Measurements from ENCODE around the gene MRPL4. TPM values are rescaled to one million over a fixed set of nuclear protein-coding genes. Genes with fewer than 3 reads are reported as not detected.

MRPL4 gene
- total and polyA plus RNA-seq, 2 of the 13 experiments (the other 11 are each of a cell fraction or from before 2014, with no cell fraction given): 40.6 to 42.5 TPM

- no peak for TF ChIP-seq ZBTB3 (CRISPR knock-in tag; IDR thresholded peaks at IDR 0.05; ENCODE audit: borderline replicate concordance, low read depth)
- no peak for TF ChIP-seq HMGA1 (CRISPR knock-in tag; conservative IDR thresholded peaks at IDR 0.05)
- no peak for TF ChIP-seq ZNF549 (CRISPR knock-in tag; IDR thresholded peaks at IDR 0.05)
- TF ChIP-seq SRY (CRISPR knock-in tag; IDR thresholded peaks at IDR 0.05): no peak
- Histone ChIP-seq H3K4me3 (replicated peaks in 1 of 3; ENCODE audit: insufficient read depth in 1 of 3, low read depth in 2 of 3, low read length in 3 of 3) (no peak overlapping the region), H3K9ac (ENCODE audit: insufficient read depth, low read depth, low read length) (no peak overlapping the region), H3K27ac (ENCODE audit: extremely low read length, insufficient read depth, low read length) (no peak overlapping the region), H3K9me3 (ENCODE audit: low read length) (no peaks in the 10 kb centered on the region), H3K79me2 (ENCODE audit: insufficient read depth, low read length) (no peaks in the 10 kb centered on the region), H3K27me3 (ENCODE audit: control insufficient read depth in 1 of 2, insufficient read depth in 2 of 2, low read length in 2 of 2) (peaks cover 2 to 11% of the 10 kb centered on the region in 2 experiments; a peak in 4 of 5 replicates), H2AFZ (ENCODE audit: low read length) (no peak overlapping the region), H3K4me2 (ENCODE audit: low read depth, low read length) (no peak overlapping the region), H3K36me3 (replicated peaks in 1 of 2; ENCODE audit: control insufficient read depth in 1 of 2, insufficient read depth in 2 of 2, low read length in 2 of 2) (no peaks in the 10 kb centered on the region), H4K20me1 (ENCODE audit: insufficient read depth, low read length) (no peaks in the 10 kb centered on the region), H3K4me1 (ENCODE audit: insufficient read depth, low read length) (peaks cover 60% of the 10 kb centered on the region)
- whole genome bisulfite sequencing (ENCODE audit: low lambda C conversion rate): 52% methylated on average over 4 of the region's 4 CpGs
- CTCF ChIA-PET (ENCODE audit: low intra/inter-chr PET ratio, low total read pairs): no interaction called here
- no TSS peak for BruUV-seq (replicated peaks)
- FAIRE-seq (no peak), DNase-seq (ENCODE audit: low spot score) (no peak), ATAC-seq (no peak)
- intact Hi-C loops (cut with micrococcal nuclease; ENCODE audit: unreplicated experiment): no loop called here
- POLR2A ChIA-PET: no interaction called here
- in situ Hi-C loops (cut with HindIII; ENCODE audit: extremely low pct_ligation_motif_present, low pct_unique_long_range_greater_than_20kb): loop anchor here (10.0 kb wide), 1 partner anchor 299 kb away; the partner anchor contains the start of gene OLFM2
Measured at GRCh38 chr19:10233946-10234345, 18.1 kb upstream of the MRPL4 start.

DNA sequence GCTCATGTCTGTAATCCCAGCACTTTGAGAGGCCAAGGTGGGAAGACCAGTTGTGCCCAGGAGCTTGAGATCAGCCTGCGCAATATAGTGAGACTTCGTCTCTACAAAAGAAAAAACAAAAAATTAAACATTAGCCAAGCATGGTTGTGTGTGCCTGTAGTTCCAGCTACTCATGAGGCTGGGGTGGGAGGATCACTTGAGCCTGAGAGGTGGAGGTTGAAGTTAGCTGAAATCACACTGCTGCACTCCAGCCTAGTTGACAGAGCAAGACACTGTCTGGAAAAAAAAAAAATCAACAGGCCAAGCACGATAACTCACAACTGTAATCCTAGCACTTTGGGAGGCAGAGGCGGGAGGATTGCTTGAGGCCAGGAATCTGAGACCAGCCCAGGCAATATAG is 17.0 kb upstream of the MRPL4 start:
- peaks cover 2 to 11% of the 10 kb centered on the region in 2 experiments; a peak in 4 of 5 replicates for H3K27me3 ChIP-seq (ENCODE audit: control insufficient read depth in 1 of 2, insufficient read depth in 2 of 2, low read length in 2 of 2)
- no peak for ATAC-seq
- no TSS peak for BruUV-seq (replicated peaks)
- DNase-seq (ENCODE audit: low spot score): peak; percentile 22
- TF ChIP-seq, protein P1, sequence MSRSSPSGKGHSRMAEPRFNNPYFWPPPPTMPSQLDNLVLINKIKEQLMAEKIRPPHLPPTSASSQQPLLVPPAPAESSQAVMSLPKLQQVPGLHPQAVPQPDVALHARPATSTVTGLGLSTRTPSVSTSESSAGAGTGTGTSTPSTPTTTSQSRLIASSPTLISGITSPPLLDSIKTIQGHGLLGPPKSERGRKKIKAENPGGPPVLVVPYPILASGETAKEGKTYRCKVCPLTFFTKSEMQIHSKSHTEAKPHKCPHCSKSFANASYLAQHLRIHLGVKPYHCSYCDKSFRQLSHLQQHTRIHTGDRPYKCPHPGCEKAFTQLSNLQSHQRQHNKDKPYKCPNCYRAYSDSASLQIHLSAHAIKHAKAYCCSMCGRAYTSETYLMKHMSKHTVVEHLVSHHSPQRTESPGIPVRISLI (CRISPR knock-in tag; IDR thresholded peaks at IDR 0.05; ENCODE audit: borderline replicate concordance): 0 out of 2 replicates have a peak, but pooled peaks have one; percentile 47
- TF ChIP-seq HCFC1 (IDR thresholded peaks at IDR 0.05; ENCODE audit: low read depth, low read length): no peak
- TF ChIP-seq ETV5 (CRISPR knock-in tag; IDR thresholded peaks at IDR 0.05; ENCODE audit: borderline replicate concordance): no peak
- TF ChIP-seq, protein P2, sequence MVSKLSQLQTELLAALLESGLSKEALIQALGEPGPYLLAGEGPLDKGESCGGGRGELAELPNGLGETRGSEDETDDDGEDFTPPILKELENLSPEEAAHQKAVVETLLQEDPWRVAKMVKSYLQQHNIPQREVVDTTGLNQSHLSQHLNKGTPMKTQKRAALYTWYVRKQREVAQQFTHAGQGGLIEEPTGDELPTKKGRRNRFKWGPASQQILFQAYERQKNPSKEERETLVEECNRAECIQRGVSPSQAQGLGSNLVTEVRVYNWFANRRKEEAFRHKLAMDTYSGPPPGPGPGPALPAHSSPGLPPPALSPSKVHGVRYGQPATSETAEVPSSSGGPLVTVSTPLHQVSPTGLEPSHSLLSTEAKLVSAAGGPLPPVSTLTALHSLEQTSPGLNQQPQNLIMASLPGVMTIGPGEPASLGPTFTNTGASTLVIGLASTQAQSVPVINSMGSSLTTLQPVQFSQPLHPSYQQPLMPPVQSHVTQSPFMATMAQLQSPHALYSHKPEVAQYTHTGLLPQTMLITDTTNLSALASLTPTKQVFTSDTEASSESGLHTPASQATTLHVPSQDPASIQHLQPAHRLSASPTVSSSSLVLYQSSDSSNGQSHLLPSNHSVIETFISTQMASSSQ (IDR thresholded peaks at IDR 0.05; ENCODE audit: low read depth): peak; percentile 54; the same call in 1 of the 2 replicates
- TF ChIP-seq, protein P2 (CRISPR knock-in tag; IDR thresholded peaks at IDR 0.05; ENCODE audit: borderline replicate concordance): no peak
- TF ChIP-seq, protein P3, sequence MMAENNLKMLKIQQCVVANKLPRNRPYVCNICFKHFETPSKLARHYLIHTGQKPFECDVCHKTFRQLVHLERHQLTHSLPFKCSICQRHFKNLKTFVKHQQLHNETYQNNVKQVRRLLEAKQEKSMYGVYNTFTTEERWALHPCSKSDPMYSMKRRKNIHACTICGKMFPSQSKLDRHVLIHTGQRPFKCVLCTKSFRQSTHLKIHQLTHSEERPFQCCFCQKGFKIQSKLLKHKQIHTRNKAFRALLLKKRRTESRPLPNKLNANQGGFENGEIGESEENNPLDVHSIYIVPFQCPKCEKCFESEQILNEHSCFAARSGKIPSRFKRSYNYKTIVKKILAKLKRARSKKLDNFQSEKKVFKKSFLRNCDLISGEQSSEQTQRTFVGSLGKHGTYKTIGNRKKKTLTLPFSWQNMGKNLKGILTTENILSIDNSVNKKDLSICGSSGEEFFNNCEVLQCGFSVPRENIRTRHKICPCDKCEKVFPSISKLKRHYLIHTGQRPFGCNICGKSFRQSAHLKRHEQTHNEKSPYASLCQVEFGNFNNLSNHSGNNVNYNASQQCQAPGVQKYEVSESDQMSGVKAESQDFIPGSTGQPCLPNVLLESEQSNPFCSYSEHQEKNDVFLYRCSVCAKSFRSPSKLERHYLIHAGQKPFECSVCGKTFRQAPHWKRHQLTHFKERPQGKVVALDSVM (CRISPR knock-in tag; IDR thresholded peaks at IDR 0.05): peak; percentile 96
- 0 out of 2 replicates have a peak, but pooled peaks have one; percentile 23 for TF ChIP-seq ZMYM3 (CRISPR knock-in tag; IDR thresholded peaks at IDR 0.05)
- no peaks in the 10 kb centered on the region for H3K9me3 ChIP-seq (ENCODE audit: low read length)
- H3K4me3 ChIP-seq (replicated peaks in 1 of 3; ENCODE audit: insufficient read depth in 1 of 3, low read depth in 2 of 3, low read length in 3 of 3): no peak overlapping the region
- H4K20me1 ChIP-seq (ENCODE audit: insufficient read depth, low read length): no peaks in the 10 kb centered on the region
- H3K27ac ChIP-seq (ENCODE audit: extremely low read length, insufficient read depth, low read length): no peak overlapping the region
- CTCF ChIA-PET (ENCODE audit: low intra/inter-chr PET ratio, low total read pairs): no interaction called here
- WGBS (ENCODE audit: low lambda C conversion rate): 11% methylated on average over 4 of the region's 4 CpGs
- peaks cover 64% of the 10 kb centered on the region for H3K4me1 ChIP-seq (ENCODE audit: insufficient read depth, low read length)
- H2AFZ ChIP-seq (ENCODE audit: low read length): no peak overlapping the region
- no peaks in the 10 kb centered on the region for H3K79me2 ChIP-seq (ENCODE audit: insufficient read depth, low read length)
- FAIRE-seq: peak; percentile 67
- POLR2A ChIA-PET: interaction anchor here (0.7 to 1.0 kb wide), 3 partner anchors 8 to 17 kb away, joined by 3 to 7 read pairs (median 4); partner anchors contain the start of gene MRPL4
- H3K9ac ChIP-seq (ENCODE audit: insufficient read depth, low read depth, low read length): no peak overlapping the region
- H3K4me2 ChIP-seq (ENCODE audit: low read depth, low read length): 0 out of 2 replicates have a peak overlapping the region, but pooled peaks have one; percentile 23
- H3K36me3 ChIP-seq (replicated peaks in 1 of 2; ENCODE audit: control insufficient read depth in 1 of 2, insufficient read depth in 2 of 2, low read length in 2 of 2): no peaks in the 10 kb centered on the region
- intact Hi-C loops (cut with micrococcal nuclease; ENCODE audit: unreplicated experiment) (loop anchor here (5.0 kb wide), 1 partner anchor 43 kb away; the partner anchor contains the start of gene DNMT1), in situ Hi-C loops (cut with HindIII; ENCODE audit: extremely low pct_ligation_motif_present, low pct_unique_long_range_greater_than_20kb) (loop anchor here (10.0 kb wide), 1 partner anchor 300 kb away; the partner anchor contains the start of gene OLFM2)

All from HepG2 (cell line).